Measurements from ENCODE around the gene TRAP1. TPM values are rescaled to one million over a fixed set of nuclear protein-coding genes. Genes with fewer than 3 reads are reported as not detected.
"Not testable (repeated sequence)": the region's sequence is repeated elsewhere in the genome, so short reads cannot be mapped to it uniquely, and the experiment has no call there.

The TRAP1 gene
- total RNA-seq, 2 experiments from 2014 or later: 185 to 242 TPM

DNA sequence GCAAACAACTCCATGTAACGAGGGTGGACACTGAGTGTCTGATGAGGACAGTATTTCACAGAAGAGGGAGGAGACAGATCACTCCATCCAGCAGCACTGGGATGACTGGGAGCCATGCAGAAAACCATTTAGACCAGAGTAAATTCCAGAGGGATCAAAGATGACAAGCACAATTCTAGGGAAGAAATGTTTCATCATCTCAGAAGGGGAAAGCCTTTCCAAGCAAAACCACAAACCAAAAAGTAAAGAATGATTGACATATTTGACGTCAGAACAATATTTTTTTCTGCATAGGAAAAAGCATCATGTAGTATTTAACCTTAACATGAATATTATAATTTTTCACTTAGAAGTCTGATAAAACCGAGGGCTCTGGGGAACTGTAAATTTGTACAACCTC, 58.1 kb downstream of the TRAP1 start:
- H3K79me2 ChIP-seq (ENCODE audit: insufficient read depth, low read depth, low read length): no peaks in the 10 kb centered on the region
- peaks cover 7% of the 10 kb centered on the region for H3K4me1 ChIP-seq (ENCODE audit: insufficient read depth, low read length, poor library complexity, severe bottlenecking)
- no peak for DNase-seq (ENCODE audit: low spot score)
- H3K36me3 ChIP-seq (ENCODE audit: insufficient read depth, low read length): peaks cover 97% of the 10 kb centered on the region
- ChIA-PET POLR2A (interaction anchor here (0.6 kb wide), 1 partner anchor 62 kb away, joined by 3 read pairs; no protein-coding TSS in a partner anchor), CTCF (ENCODE audit: unreplicated experiment) (no interaction called here)
- H3K9me2 ChIP-seq (ENCODE audit: insufficient read depth, low read length): no peaks in the 10 kb centered on the region
- H3K4me2 ChIP-seq (ENCODE audit: low read length): no peak overlapping the region
- no TSS peak for BruUV-seq (replicated peaks)
- no peak overlapping the region for H3K27ac ChIP-seq (ENCODE audit: low read depth, low read length, poor library complexity, severe bottlenecking)
- TF ChIP-seq, protein P1, sequence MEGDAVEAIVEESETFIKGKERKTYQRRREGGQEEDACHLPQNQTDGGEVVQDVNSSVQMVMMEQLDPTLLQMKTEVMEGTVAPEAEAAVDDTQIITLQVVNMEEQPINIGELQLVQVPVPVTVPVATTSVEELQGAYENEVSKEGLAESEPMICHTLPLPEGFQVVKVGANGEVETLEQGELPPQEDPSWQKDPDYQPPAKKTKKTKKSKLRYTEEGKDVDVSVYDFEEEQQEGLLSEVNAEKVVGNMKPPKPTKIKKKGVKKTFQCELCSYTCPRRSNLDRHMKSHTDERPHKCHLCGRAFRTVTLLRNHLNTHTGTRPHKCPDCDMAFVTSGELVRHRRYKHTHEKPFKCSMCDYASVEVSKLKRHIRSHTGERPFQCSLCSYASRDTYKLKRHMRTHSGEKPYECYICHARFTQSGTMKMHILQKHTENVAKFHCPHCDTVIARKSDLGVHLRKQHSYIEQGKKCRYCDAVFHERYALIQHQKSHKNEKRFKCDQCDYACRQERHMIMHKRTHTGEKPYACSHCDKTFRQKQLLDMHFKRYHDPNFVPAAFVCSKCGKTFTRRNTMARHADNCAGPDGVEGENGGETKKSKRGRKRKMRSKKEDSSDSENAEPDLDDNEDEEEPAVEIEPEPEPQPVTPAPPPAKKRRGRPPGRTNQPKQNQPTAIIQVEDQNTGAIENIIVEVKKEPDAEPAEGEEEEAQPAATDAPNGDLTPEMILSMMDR (conservative IDR thresholded peaks at IDR 0.05; ENCODE audit: low read length): no peak
- TF ChIP-seq EZH2phosphoT487 (IDR thresholded peaks at IDR 0.05; ENCODE audit: borderline replicate concordance, low read depth, low read length): no peak
- no peaks in the 10 kb centered on the region for H3K9me3 ChIP-seq (ENCODE audit: low read length)
- no peak overlapping the region for H2AFZ ChIP-seq (ENCODE audit: low read length)
- intact Hi-C loops (cut with micrococcal nuclease; ENCODE audit: unreplicated experiment): no loop called here
- no peaks in the 10 kb centered on the region for H4K20me1 ChIP-seq (ENCODE audit: insufficient read depth, low read length)
- no peak overlapping the region for H3K4me3 ChIP-seq (ENCODE audit: low read depth, low read length, poor library complexity, severe bottlenecking)

DNA sequence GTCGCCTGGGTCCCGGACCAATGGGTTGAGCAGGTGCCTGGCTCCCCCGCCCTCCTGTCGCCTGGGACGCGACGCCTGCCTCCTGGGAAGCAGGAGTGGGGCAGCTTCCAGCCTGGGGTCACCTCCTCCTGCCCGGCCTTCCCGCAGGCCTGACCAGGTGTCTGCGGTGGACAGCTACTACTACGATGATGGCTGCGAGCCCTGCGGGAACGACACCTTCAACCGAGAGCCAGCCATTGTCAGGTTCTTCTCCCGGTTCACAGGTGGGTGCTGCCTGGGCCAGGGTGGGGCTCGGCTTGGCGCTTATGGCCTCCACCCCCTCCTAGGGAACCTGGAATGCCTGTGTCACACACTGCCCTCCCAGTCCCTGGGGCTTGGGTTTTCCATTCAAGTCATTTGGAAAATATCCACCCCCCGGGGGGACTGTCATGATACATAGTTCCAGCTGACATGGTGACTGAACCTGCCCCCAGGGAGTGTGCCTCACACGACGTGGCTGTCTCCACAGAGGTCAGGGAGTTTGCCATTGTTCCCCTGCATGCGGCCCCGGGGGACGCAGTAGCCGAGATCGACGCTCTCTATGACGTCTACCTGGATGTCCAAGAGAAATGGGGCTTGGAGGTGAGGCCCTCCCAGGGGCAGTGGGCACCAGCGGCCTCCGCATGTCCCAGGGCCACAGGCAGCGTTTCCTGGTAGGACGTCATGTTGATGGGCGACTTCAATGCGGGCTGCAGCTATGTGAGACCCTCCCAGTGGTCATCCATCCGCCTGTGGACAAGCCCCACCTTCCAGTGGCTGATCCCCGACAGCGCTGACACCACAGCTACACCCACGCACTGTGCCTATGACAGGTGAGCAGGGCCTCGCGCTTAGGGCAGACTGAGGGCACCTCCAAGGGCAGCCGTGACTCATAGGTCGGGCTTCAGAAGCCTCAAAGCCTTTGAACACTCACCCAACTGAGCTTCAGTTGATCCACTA, 60.5 kb downstream of the TRAP1 start:
- no peak for DNase-seq (ENCODE audit: low spot score)
- ChIA-PET CTCF (ENCODE audit: unreplicated experiment) (interaction anchor here (0.6 kb wide), 1 partner anchor 223 kb away, joined by 3 read pairs; no protein-coding TSS in a partner anchor), POLR2A (no interaction called here)
- no peak overlapping the region for H3K4me2 ChIP-seq (ENCODE audit: low read length)
- no peak overlapping the region for H3K27ac ChIP-seq (ENCODE audit: low read depth, low read length, poor library complexity, severe bottlenecking)
- H3K9me3 ChIP-seq (ENCODE audit: low read length): no peaks in the 10 kb centered on the region
- peaks cover 12% of the 10 kb centered on the region for H3K4me1 ChIP-seq (ENCODE audit: insufficient read depth, low read length, poor library complexity, severe bottlenecking)
- no peaks in the 10 kb centered on the region for H3K9me2 ChIP-seq (ENCODE audit: insufficient read depth, low read length)
- no peak overlapping the region for H2AFZ ChIP-seq (ENCODE audit: low read length)
- BruUV-seq (replicated peaks): no TSS peak
- H3K36me3 ChIP-seq (ENCODE audit: insufficient read depth, low read length): peaks cover 95% of the 10 kb centered on the region
- H4K20me1 ChIP-seq (ENCODE audit: insufficient read depth, low read length): no peaks in the 10 kb centered on the region
- intact Hi-C loops (cut with micrococcal nuclease; ENCODE audit: unreplicated experiment): no loop called here
- H3K79me2 ChIP-seq (ENCODE audit: insufficient read depth, low read depth, low read length): no peaks in the 10 kb centered on the region
- no peak overlapping the region for H3K4me3 ChIP-seq (ENCODE audit: low read depth, low read length, poor library complexity, severe bottlenecking)
- TF ChIP-seq, protein P1 (conservative IDR thresholded peaks at IDR 0.05; ENCODE audit: low read length): no peak
- TF ChIP-seq EZH2phosphoT487 (IDR thresholded peaks at IDR 0.05; ENCODE audit: borderline replicate concordance, low read depth, low read length): no peak

- intact Hi-C loops (cut with micrococcal nuclease; ENCODE audit: unreplicated experiment); H4K20me1 ChIP-seq (ENCODE audit: insufficient read depth, low read length); H2AFZ ChIP-seq (ENCODE audit: low read length); CTCF ChIA-PET (ENCODE audit: unreplicated experiment); BruUV-seq (replicated peaks); H3K9me3 ChIP-seq (ENCODE audit: low read length); H3K9me2 ChIP-seq (ENCODE audit: insufficient read depth, low read length); DNase-seq (ENCODE audit: low spot score); H3K4me3 ChIP-seq (ENCODE audit: low read depth, low read length, poor library complexity, severe bottlenecking); H3K4me2 ChIP-seq (ENCODE audit: low read length); H3K79me2 ChIP-seq (ENCODE audit: insufficient read depth, low read depth, low read length); H3K27ac ChIP-seq (ENCODE audit: low read depth, low read length, poor library complexity, severe bottlenecking); POLR2A ChIA-PET: not testable (repeated sequence)
- Histone ChIP-seq H3K4me1 (ENCODE audit: insufficient read depth, low read length, poor library complexity, severe bottlenecking) (peaks cover 12% of the 10 kb centered on the region), H3K36me3 (ENCODE audit: insufficient read depth, low read length) (peaks cover 95% of the 10 kb centered on the region)
Observed at GRCh38 chr16:3656160-3656490, 61.2 kb downstream of the TRAP1 start.

All from OCI-LY7 (cell line).